Peyer's patch (tissue), 4 donors: Measurements from ENCODE around the gene SAMD1. TPM values are rescaled to one million over a fixed set of nuclear protein-coding genes. Genes with fewer than 3 reads are reported as not detected.

Experiments
- DNase-seq, 3 donors: peaks; one replicate each; pipeline ENCODE4 v3.0.0-alpha.2; 2017 to 2019
- H3K27ac ChIP-seq, 4 donors: fragments of 200-600 bp; sonication (generic); one replicate each; pipeline ENCODE4 v1.5.1; 2016 to 2019
- H3K27me3 ChIP-seq, 2 donors: fragments of 200-600 bp; sonication (generic); one replicate each; pipeline ENCODE4 v1.5.1; 2019
- H3K36me3 ChIP-seq, 3 donors: fragments of 200-600 bp; sonication (generic); one replicate each; pipeline ENCODE4 v1.5.1; 2016 to 2019
- H3K4me1 ChIP-seq, 4 donors: fragments of 200-600 bp; sonication (generic); one replicate each; pipeline ENCODE4 v1.5.1; 2016 to 2019
- H3K4me3 ChIP-seq, 4 donors: fragments of 200-600 bp; sonication (generic); 1 replicate in 3 of 4; 2 replicates in 1 of 4; pipeline ENCODE4 v1.5.1; 2016 to 2019; ENCODE audit warnings: mild to moderate bottlenecking in 1 of 4
- H3K9me3 ChIP-seq, 4 donors: fragments of 200-600 bp; sonication (generic); one replicate each; pipeline ENCODE4 v1.5.1; 2016 to 2019; ENCODE audit warnings: mild to moderate bottlenecking in 1 of 4
- CTCF ChIP-seq, 6 experiments: fragments of 450-650 bp in 4 of 6; fragments of 200-600 bp in 2 of 6; sonication (generic) in 1 of 6; IDR thresholded peaks; one replicate each; pipeline ENCODE4 v1.5.1; 2017 to 2019; ENCODE audit warnings: antibody characterized with exemption in 6 of 6, mild to moderate bottlenecking in 3 of 6, moderate library complexity in 1 of 6
- POLR2A ChIP-seq, 2 donors: fragments of 450-650 bp; IDR thresholded peaks; one replicate each; pipeline ENCODE4 v1.5.1; 2017; ENCODE audit warnings: antibody characterized with exemption in 2 of 2, mild to moderate bottlenecking in 2 of 2, moderate library complexity in 2 of 2
- total RNA-seq, 4 donors: library from RNA; depleted of rRNA; stranded (reverse); fragments of >200 nt; gene quantifications; one replicate each; pipeline ENCODE4 v1.1.0, GENCODE V29; 2016

Gene SAMD1
- total RNA-seq, 4 donors from 2014 or later: 28.9 to 64.4 (median 33.9) TPM

GRCh38 chr19:14081797-14082674, 8.5 kb downstream of the SAMD1 start:
- Histone ChIP-seq H3K9me3 (no peaks in the 10 kb centered on the region), H3K4me3 (peak overlapping the region; percentile 50 to 83 (median 66)), H3K27ac (peak overlapping the region; percentile 81 to 95 (median 84)), H3K27me3 (no peaks in the 10 kb centered on the region), H3K4me1 (peaks cover 0 to 22% (median 4%) of the 10 kb centered on the region in 4 donors), H3K36me3 (no peaks in the 10 kb centered on the region)
- TF ChIP-seq CTCF (IDR thresholded peaks at IDR 0.05) (no peak), POLR2A (IDR thresholded peaks at IDR 0.05) (no peak)
- peak in 2 of 3 donors; percentile 63 to 73 for DNase-seq

DNA sequence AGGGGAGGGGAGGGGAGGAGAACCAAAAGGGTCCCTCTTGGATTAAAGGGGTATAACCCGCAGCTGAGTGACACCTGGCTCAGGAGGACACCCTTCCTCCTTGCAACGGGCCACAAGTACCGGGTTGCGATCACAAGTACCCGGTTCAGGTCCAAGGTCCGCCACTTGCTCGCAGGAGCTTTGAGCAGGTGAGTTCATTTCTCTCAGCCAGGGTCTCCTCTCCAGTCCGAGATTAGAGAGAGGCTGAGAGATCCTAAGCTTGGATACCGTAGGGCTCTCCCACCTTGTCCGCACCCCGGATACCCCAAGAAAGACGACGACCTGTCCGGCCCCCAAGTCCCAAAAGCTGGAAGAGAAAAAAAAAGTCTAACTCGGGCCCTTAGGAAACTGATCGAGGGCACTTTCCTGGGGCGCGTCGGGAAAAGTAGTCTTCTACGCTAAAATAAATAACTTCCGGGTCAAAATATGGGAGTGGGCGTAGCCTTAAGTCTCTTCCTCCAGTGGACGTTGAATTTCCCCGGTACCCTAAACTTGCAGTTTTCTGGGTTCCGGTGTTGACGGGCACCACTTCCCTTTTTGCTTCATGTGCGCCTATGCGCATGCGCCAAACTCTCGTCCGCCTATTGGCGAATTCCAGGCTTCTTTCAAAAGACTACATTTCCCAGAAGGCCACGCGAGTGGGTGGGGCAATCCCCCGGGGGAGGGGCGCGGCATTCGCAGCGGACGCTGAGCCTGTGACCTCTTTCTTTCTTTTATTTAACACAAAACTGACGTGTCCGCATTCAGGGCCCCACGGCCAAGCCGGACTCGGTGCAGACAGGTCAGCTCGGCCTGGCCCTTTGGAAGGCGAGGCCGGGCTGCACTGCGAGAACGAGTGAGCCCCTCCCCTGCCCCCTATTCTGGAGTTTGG, 9.4 kb downstream of the SAMD1 start:
- Histone ChIP-seq H3K27ac (peak overlapping the region; percentile 81 to 95 (median 84)), H3K36me3 (no peaks in the 10 kb centered on the region), H3K4me1 (peaks cover 0 to 22% (median 4%) of the 10 kb centered on the region in 4 donors), H3K27me3 (no peaks in the 10 kb centered on the region), H3K4me3 (peak overlapping the region; percentile 50 to 83 (median 66)), H3K9me3 (no peaks in the 10 kb centered on the region)
- peak; percentile 97 to 99 (median 98) for DNase-seq
- TF ChIP-seq POLR2A (IDR thresholded peaks at IDR 0.05): peak; percentile 64 to 72
- TF ChIP-seq CTCF (IDR thresholded peaks at IDR 0.05): peak in 3 of 6 experiments; percentile 11 to 37 (median 12)

GRCh38 chr19:14078411-14078810, 12.1 kb downstream of the SAMD1 start:
- H3K27me3 ChIP-seq: no peaks in the 10 kb centered on the region
- TF ChIP-seq CTCF (IDR thresholded peaks at IDR 0.05): no peak
- no peaks in the 10 kb centered on the region for H3K9me3 ChIP-seq
- H3K4me1 ChIP-seq: peaks cover 0 to 36% (median 11%) of the 10 kb centered on the region in 4 donors
- H3K36me3 ChIP-seq: no peaks in the 10 kb centered on the region
- no peak overlapping the region for H3K27ac ChIP-seq
- no peak for DNase-seq
- H3K4me3 ChIP-seq: no peak overlapping the region

- H3K4me1 ChIP-seq: peaks cover 0 to 30% (median 17%) of the 10 kb centered on the region in 4 donors
- no peaks in the 10 kb centered on the region for H3K27me3 ChIP-seq
- peak overlapping the region; percentile 77 to 99 (median 90) for H3K27ac ChIP-seq
- H3K9me3 ChIP-seq: no peaks in the 10 kb centered on the region
- peak in 2 of 3 donors; percentile 71 to 81 for DNase-seq
- H3K36me3 ChIP-seq: no peaks in the 10 kb centered on the region
- peak; percentile 3 to 12 for TF ChIP-seq POLR2A (IDR thresholded peaks at IDR 0.05)
- peak in 2 of 6 experiments; percentile 2 to 7 for TF ChIP-seq CTCF (IDR thresholded peaks at IDR 0.05)
- H3K4me3 ChIP-seq: peak overlapping the region; percentile 52 to 89 (median 79)
These were observed 16.4 kb downstream of the SAMD1 start for GRCh38 chr19:14073925-14074838.
